ENCODE results near the gene TMEM63B.
"Not testable (repeated sequence)": the region's sequence is repeated elsewhere in the genome, so short reads cannot be mapped to it uniquely, and the experiment has no call there.

The TMEM63B gene

DNA sequence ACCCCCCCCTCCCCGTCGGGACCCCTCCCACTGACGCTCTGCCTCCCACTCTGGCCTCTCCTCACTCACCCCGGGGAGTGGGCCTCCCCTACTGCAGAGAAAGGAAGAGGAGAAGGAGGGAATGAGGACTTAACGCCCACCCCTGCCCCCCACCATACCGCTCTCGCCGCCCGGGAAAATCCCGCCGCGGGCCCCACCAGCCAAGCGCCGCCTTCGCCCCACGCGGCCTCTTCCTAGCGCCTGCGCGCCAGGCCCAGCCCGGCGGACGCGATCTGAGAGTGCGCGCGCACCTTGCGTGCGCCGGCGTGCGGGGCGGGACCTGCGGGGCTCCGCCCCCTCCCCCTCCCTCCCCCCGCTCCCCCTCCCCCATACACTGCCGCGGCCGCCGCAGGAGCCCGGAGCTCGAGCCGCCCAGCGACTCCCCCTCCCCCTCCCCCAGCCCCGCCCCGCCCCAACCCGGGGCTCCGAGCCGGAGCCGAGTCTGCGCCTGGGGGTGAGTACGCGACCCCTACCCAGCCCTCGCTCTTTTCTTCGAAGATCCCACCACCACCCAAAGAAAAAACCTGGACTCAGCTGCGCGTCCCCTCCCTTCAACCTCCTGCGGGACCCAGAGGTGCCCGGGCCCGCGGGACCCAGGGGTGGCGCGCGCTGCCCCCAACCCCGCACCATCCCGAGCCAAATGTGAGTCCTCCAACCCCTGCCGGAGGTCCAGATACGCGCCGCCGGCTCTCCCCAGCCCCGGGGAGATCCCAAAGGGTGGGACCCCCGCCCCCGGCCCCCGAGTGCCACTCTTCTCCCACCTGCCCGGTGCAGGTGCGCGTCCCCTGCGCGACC is at the start of gene TMEM63B, which contains the start of gene MRPL14:
Gene TMEM63B, plus strand, starts transcription at position 369 of the 834 bp plus-strand sequence. CDS start 7,031 bp downstream, outside the sequence.
Gene MRPL14, minus strand, starts transcription at position 267 of the 834 bp plus-strand sequence. CDS start 10,841 bp downstream, outside the sequence.
- DNase-seq = peak; percentile 66

DNA sequence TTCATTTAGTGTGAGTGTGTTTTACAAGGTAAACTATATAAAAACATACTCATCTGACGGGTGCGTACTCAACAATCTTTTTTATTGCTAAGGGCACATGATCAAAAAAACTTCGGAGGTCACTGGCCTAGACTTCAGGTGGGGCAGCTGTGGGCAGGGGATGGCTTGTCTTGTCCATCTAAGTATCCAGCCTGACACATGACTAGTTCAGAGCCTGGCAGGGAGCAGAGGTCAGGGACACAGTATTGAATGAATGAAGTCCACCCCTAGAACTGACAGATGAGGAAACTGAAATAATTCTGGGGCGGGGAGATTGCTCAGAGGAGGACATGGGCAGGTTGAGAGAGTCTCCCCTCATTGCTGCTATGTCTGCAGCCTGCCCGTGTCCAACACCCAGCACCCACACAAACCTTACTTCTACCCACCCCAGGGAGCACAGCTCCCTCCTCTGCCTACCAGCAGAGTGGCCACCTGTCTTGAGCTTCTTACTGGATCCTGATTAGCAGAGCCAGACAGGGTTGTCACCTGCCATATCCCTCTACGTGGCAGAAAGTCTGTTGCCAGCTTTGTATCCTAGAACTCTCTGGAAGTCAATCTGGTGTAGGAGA is 49.0 kb upstream of the TMEM63B start:
- DNase-seq = no peak

DNA sequence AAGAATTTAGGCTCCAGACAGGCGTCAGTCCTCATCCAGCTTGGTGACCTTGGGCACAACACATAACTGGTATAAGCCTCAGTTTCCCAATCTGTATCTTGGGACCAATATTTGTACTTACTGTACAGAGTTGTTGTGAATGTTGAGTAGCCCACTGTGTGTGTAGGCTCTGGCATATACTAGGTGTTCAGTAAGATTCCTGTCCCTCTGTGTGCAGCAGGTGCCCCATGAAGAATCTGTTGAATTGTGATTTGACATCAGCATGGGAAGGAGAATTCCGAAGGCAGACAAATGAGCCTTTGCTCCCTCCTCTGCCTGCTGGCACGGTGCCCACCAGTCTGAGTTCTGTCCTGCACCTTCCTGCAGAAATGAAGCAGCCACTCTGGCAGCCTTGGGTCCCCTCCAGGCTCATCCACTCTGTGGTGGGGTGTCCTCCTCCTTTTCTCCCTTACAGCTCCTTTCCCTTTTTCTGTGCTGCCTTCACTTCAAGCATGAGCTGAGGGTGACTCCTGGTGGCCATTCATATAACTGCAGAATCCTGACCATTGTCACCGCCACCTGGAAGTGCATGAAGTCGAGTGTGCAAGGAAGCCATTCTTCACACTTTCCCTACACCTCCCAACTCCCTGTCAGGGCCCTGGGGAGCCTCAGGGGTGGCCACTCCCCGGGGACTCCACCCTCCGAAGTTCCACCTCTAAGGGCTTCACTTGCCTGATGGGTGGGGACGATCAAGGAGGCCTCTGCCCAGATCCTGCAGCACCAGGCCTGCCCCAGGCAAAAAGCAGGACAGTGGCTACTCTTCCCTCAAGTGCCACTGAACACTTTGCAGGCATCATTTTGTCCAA is 48.3 kb upstream of the TMEM63B start:
- no peak for DNase-seq

DNA sequence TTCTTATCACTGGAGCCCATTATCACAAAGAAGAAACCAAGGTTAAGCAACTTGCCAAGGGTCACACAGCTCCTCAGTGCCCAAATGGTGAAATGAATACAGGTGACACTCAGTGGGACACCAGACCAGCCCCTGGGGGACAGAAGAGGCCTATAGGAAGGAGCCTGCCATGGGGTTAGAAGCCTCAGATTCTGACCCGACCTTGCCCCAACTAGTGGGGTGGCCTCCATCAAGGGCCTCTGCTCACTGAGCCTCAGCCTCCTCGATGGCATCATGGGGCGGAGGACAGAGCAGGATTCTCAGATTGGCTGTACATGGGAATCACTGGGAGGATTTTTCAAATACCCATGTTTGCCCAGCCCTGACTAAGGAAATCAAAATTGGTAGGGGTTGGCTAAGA is 47.7 kb upstream of the TMEM63B start:
- no peak for DNase-seq

DNA sequence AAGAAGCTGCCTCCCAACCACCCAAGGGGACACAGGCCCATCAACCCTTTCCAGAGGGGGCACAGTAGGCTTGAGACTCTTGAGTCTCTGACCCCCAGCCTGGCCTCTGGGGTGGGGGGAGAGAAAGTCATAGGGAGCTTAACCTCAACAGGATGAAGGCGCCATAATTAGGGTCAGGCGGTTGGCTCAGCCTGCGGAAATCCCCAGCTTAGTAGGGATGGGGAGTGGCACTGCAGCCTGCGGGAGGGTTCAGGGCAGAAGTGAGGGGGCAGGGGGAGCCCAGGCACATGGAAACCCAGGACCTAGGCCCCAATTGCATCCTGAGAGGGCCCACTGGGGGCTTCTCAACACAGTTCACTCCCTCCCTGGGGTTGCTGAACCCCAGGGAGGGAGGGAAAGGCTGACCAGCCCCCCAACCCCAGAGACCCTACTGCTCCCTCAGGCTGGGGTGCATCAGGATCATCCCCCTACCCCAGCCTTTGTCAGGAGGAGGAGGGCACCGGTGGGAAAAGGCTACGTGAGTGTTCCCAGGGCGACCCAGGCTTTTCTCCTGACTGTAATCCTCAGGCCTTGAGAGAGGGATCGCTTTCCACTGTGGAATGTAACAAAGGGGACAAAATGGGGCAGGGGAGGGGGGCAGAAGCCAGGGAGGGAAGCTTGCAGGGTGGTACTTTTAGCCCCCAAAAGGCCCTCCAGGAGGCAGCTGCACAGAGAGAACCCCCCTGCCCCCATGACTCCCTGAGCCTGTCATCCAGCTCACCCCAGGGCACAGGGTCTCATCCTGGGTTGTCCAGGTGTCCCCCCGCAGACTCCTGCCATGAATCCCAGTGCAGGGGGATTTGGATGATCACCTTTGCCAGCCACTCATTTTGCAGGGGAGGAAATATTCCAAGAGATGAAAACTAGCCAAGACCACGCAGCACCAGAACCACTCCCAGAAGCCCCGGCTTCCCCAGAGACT is 46.5 kb upstream of the TMEM63B start:
- no peak for DNase-seq

DNA sequence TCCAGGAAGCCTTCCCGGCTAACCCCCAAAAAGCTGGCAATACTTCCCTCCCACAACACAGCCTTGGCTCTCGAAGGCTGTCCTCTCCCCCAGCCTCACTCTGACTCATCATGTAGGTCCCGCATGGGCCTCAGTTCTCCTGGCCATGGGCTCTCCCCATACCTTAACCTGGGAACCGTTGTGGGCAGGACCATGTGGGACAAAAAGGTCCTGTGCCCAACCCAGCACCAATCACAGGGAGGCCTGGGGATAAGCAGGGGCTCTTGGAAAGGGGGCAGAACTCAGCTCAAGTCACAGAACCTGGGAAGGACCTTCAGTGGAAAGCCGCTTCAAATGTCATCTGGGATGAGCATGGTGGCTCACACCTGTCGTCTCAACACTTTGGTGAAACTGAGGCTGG is 45.6 kb upstream of the TMEM63B start:
- DNase-seq = no peak

DNA sequence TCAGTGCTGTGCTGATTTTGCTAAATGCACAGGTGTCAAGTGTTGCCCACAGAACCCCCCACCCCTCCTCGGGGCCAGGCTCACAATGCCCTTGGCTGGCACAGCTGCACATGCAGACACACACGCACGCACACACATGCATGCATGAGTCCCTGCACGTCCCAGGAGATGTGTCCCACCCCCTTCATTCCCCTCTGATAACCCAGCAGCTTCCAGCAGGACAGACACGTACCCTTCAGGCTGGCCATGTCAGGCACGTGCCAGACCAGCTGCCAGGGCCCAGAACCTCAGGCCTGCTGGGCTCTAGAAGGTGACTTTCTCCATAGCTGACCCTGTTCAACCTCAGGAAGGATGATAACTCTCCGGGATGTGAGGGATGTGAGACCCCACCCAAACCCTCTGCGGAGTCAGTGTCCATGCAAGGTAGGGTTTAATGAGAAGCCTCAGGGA is 44.5 kb upstream of the TMEM63B start:
- DNase-seq = no peak

DNA sequence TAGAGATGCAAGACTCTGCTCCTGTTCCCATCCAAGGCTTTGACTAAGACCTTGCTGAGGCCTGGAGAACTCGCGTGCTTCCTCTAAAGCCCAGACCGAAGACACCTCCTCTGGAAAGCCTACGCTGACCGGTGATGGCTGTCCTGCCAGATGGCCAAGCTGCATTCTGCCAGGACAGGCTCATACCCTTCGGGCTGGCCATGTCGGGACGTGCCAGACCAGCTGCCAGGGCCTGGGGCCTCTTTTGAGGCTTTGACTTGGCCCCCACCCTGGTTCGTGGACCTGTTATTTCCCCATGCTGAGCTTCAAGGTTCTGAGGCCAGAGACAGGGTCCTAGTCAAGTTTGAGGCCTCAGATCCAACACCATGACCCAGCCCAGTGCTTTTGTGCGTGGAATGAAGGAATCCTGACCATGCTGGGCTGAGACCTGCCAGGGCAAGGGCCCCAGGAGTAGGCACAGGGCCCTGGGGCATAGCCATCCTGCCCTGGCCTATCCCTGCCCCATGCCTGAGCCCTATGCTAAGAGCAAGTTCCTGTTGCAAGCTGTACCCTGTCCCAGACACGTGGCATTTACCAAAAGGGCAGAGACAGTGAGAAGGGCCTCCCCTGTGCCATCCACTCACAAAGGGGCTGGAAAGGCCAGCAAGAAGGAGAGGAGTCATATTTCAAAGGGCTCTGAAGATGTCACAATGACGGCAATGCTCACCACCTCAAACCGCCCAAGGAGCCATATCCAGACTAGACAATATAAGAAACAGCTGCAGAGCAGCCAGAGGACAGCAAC is 42.9 kb upstream of the TMEM63B start:
- no peak for DNase-seq

DNA sequence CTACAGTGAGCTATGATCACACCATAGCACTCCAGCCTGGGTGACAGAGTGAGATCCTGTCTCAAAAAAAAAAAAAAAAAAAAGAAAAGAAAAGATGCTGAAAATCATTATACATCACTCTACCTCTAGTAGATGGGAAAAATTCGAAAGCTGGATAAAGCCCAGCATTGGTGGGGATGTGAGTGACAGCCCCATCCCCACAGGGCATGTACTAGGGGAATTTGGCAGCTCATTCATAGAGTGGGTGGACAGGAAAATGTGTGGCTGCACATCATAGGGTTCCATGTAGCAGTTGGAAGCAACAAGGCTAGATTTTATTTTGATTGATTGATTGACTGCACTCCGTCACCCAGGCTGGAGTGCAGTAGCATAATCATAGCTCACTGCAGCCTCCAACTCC is 42.1 kb upstream of the TMEM63B start:
- DNase-seq = no peak

DNA sequence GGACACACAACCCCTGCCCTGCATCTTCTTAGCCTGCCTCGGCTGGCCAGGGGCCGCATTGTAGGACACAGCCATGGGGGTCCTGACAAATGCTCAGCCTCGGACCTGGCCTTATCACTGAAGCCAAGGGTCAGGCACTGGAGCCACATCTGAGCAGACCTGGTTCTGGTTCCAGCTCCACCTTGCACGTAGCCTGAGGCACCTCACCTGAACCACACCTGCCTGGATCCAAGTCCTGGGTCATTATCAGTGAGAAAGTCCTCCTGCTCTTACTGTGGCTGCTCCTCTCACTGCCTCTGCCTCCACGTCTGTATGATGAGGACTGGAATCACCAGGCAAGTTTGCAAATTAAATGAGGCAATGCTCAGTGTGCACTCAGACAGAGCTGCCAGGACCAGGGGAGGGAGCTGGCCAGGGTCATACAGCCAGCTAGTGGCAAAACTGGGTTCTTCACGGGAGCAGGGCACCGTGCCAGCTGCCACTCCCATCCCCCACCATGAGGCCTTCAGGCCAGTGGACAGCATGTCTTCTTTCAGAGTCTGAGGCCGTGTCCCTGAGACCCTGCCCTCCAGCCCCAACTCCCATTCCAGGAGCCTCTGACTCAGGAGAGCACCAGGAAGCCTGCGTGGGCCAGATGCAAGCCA is 40.3 kb upstream of the TMEM63B start:
- DNase-seq = no peak

DNA sequence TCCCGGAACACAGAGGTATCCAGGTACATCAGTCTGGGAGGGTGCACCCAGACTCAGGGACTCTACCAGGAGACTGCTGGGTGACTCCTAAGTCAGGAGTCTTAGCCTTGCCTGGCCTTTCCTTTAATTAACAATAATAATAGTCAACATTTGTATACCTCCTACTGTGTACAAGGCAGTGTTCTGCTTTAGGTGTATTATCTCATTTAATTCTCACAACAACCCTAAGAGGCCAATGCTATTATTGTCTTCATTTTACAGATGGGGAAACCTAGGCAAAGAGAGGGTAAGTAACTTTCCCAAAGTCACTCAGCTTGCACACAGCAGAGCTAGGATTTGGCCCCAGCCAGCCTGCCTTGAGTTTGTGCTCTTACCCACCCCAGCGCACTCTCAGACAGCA is 39.7 kb upstream of the TMEM63B start:
- DNase-seq = no peak

DNA sequence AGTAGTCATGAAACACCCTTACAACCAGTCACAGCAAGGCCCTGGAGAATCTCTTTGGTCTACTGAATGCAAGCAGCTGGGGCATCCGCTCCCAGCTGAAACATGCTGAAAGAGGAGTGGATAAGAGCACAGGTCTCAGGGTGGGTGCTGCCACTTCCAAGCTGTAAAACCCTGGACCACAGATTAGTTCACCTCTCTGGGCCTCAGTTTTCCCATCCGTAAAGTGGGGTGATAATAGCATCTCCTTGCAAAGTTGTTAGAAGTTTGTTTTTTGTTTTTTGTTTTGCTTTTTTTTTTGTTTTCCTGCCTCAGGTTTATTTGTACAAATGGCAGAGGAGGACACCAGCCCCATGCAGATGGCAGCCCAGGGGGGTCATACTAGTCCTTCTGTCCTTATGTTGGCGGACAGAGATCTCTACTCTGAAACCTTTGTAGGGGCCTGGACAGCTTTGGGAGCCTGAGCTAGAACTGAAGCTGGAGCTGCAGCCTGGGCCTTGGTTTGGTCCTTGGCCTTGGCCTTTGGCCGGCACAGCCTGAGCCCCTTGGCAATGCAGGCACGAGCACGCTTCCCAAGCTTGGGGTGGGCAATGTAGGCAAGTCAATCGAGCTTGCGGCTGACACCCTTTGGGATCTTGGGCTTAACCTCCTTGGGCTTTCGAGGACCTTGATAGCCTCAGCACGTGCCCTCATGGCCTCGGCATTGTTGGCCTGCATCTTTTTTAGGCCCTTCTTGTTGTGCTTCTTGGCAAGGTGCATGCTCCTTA is 38.3 kb upstream of the TMEM63B start:
- no peak for DNase-seq

DNA sequence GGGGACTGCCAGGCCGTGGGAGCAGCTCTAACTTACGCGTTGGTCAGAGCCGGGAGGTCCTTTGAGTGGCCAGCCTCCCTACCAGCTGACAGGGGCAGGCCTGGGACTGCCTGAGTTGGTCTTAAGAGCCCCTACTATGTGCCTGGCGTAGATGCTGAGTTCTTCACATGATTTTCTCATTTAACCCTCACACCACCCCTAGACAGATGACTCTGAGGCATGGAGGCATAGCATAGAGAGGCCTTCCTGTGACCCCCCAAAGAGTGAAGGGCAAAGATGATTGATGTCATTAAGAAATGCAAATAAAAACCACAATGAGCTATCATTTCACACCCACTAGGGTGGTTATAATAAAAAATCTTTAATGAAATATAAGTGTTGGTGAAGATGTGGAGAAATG is 36.9 kb upstream of the TMEM63B start:
- no peak for DNase-seq

DNA sequence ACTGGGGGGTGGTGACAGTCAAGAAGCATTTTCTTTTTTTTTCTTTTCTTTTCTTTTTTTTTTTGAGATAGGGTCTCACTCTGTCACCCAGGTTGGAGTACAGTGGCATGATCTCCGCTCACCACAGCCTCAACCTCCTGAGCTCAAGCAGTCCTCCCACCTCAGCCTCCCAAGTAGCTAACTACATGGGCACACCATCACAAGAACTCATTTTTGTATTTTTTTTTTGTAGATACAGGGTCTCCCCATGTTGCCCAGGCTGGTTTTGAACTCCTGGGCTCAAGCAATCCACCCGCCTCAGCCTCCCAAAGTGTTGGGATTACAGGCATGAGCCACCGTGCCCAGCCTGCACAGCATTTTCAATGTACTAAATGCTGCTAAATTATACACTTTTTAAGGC is 36.0 kb upstream of the TMEM63B start:
- DNase-seq = not testable (repeated sequence)

DNA sequence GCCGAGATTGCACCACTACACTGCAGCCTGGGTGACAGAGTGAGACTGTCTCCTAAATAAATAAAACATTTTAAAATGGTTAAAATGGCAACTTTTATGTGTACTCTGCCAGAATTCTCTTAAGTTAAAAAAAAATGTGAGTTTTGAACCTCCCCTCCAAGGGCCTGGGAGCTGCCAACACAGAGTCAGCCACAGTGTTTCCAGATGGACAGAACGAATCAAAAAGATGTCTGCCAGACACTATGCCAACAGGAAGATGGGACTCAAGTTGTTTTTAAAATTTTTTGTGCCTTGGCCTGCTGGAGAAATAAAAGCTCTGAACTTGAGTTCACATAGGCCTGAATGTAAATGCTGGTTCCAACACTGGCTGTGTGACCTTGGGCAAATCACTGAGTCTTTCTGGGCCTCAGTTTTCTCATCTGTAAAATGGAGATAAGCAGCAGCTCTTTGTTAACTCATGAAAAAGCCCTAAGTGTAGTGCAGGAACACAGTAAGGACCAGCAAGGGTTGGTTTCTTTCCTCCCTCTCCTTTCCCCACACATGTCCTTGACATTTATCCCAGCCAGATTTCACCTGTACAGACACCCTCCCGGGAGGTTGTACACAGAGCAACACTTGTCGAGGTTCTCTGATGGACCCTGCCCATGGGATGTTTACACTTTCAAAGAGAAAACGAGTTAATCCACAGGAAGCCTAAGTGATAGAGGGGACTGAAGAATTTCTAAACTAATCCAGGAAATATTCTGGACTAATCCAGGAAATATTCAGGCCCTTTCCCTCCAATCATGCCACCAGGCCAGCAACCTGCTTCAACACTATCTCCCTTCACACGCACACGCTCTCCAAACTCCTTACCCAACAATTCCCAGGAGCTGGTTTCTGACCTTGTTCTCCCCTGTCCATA is 35.1 kb upstream of the TMEM63B start:
- DNase-seq = no peak

DNA sequence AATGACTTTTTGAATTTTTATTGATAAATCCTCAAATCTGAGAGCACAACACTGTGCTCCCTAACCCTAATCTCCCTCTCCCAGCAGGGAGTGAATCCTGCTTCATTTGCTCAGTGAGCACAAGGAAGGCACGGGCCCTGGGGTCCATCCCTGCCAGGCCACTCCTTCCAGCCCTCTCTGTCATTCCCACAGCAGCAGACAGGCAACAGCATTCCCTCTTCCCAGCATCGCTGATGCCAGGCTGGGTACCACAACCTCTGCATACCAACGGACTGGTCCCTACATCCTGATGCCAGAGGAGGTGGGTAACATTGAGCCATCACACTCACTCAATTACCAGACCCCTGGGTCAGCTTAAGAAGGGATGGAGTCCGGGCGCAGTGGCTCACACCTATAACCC is 34.3 kb upstream of the TMEM63B start:
- no peak for DNase-seq

DNA sequence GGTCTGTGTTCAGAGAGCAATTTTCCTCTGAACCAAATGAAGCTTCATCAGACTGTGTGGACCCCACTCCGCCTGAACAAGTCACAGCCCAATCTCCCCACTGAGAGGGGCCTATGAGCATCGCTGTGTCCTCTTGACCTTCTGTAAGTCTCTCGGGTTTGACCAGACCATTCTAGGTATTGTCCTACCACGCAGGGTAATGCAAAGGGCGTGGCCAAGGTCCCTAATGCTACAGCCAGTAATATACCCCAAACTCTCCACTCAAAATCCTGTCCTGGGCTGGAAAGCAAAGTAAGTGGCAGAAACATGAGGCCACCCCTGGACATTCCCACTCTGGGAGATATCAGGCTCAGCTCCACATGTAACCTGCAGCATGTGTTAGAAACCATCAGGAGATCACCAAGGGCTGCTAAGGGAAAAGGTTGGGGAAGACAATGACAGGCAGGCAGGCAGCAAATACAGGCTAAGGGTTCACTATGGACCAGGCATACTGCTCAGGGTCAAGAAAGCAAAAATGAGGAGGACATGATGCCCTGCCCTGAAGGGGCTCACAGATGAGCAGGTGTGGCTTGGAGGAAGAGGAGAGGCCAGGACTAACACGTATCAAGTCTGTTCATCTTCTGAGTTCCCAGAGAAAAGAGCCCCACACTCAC is 33.5 kb upstream of the TMEM63B start:
- DNase-seq = no peak
